Measurements from ENCODE around the gene SCAF8. TPM values are rescaled to one million over a fixed set of nuclear protein-coding genes. Genes with fewer than 3 reads are reported as not detected.

Gene SCAF8, protein sequence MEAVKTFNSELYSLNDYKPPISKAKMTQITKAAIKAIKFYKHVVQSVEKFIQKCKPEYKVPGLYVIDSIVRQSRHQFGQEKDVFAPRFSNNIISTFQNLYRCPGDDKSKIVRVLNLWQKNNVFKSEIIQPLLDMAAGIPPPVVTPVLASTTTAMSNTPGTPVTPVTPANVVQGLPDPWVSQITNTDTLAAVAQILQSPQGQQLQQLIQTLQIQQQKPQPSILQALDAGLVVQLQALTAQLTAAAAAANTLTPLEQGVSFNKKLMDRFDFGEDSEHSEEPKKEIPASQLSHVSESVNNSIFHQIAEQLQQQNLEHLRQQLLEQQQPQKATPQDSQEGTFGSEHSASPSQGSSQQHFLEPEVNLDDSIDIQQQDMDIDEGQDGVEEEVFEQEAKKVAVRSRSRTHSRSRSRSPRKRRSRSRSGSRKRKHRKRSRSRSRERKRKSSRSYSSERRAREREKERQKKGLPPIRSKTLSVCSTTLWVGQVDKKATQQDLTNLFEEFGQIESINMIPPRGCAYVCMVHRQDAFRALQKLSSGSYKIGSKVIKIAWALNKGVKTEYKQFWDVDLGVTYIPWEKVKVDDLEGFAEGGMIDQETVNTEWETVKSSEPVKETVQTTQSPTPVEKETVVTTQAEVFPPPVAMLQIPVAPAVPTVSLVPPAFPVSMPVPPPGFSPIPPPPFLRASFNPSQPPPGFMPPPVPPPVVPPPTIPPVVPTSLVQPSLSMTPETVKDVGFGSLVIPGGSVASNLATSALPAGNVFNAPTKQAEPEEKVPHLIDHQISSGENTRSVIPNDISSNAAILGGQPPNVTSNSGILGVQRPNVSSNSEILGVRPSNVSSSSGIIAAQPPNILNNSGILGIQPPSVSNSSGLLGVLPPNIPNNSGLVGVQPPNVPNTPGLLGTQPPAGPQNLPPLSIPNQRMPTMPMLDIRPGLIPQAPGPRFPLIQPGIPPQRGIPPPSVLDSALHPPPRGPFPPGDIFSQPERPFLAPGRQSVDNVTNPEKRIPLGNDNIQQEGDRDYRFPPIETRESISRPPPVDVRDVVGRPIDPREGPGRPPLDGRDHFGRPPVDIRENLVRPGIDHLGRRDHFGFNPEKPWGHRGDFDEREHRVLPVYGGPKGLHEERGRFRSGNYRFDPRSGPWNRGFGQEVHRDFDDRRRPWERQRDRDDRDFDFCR (N-terminal part only)
- 35.1 and 38.5 TPM in 2 replicates for total RNA-seq

DNA sequence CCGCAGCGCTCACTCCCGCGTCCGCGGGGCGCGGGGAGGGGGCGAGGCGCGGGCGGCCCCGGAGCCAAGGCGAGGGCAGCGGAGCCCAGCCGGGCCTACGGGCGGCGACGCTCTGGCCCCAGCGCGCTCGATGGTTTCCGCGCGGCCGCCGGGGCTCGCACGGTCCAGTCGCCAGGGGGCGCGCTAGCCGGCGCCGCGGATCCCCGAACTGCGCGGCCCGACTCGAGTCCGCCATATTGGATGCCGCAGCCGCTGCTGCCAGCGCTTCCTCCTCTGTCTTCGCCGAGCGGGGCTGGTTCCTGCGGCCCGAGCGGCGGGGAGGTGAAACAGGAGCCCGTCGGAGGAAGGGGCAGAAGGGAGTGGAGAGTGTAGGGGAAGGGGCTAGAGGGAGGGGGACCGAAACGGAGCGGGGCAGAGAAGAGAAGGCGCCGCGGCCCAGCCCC lies at the start of gene SCAF8:
TSS of gene SCAF8 (plus strand) at position 234 of the 443 bp plus-strand sequence. CDS start 485 bp downstream, outside the sequence.

Small RNAs within 50 kb of the gene (small RNA-seq; reads per million reads assigned to genes)
- gene MIR1273C = not detected
- gene RNU6-824P = not detected

Other genes starting within 250 kb of the SCAF8 start
- 10.8 and 13.8 TPM in 2 replicates for gene CNKSR3, start 222.7 kb upstream of the SCAF8 start, total RNA-seq

All from vein endothelial cell (primary cell).